GM18526 (cell line): ENCODE results near the gene UVRAG.

Source experiments
- POLR2A ChIP-seq: IDR thresholded peaks from 3 replicates; pipeline ENCODE4 v1.6.1; 2011; ENCODE audit not compliant: insufficient read length; ENCODE audit errors: extremely low read depth

UVRAG gene

DNA sequence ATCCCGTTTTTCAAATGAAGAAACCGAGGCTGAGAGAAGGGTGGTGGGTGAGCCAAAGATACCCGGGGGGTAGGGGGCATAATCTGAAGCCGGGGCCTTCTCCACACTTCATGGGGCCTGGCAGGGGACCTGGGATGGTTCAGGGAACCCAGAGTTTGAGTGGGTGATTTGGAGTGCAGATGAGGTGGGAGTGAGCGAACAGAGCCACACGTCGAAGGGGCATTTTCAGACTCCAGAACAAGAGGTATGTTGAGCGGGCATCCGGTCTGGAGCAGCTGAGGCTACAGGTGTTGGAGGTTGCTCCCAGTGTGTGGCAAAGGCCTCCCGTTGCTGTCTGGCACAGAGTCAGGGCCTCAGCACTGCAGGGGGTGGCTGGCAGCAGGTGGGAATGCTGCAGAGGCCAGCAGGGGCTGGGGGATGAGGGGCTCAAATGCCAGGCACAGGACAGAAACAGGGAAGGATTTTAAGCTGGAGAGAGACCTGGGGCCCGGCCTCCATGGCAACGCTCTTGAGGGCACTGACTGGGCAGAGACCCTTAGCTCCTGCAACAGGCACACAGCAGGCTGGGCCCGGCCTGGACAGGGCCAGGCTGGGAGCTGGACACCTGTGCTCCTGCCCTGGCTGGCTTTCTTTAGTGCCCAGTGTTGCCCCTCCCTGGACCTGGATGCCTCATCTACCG, 345.1 kb downstream of the UVRAG start:
- no peak for TF ChIP-seq POLR2A

DNA sequence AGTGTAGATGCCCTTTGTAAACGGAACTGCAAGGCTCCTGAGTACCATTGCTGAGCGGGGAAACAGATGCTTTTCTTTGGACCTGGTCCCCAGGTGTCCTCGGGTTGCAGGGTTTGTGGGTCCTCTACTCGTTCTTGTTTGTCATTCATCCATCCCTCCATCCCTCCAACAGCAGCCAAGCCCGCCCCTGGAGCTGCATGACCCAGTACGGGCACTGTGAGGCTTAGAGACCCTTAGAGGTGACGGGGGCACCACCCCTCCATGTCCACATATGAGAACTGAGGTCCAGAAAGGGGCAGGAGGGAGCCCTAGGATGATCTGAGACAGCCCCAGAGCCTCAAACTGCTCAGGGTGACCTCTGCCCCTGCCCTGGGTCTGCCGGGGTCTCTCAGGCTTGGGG, 345.8 kb downstream of the UVRAG start:
- no peak for TF ChIP-seq POLR2A

DNA sequence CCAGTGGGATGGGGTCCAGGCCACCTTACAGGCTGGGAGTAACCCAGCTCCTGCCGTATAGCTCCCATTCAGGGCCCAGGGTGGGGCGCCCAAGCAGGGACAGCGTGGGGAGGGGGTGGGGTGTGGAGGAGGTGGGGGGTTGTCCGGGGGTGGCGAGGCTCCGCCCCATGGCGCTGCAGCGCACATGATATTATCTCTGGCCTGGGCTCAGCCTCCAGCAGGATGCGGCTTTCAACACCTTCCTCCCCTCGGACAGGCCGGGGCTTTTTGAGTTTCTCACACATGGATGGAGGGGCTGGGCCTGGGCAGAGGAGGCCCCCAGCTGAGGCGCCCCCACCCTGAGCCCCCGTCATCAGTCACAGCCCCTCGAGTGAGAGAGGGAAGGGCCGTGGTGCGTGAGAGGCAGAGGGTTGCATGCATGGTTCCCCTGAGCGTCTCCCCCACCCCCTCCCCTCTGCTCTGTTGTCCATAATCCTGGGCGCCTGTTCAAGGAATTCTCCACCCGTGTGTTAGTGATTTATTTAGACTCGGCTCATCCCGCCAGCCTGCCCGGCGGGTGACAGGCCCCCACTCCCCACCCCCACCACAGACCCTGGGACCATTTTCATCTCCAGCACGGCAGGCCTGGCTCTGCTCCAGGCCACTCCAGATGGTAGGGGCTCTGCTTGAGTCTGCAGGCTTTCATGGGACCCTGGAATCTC, 346.4 kb downstream of the UVRAG start:
- TF ChIP-seq POLR2A, result no peak

DNA sequence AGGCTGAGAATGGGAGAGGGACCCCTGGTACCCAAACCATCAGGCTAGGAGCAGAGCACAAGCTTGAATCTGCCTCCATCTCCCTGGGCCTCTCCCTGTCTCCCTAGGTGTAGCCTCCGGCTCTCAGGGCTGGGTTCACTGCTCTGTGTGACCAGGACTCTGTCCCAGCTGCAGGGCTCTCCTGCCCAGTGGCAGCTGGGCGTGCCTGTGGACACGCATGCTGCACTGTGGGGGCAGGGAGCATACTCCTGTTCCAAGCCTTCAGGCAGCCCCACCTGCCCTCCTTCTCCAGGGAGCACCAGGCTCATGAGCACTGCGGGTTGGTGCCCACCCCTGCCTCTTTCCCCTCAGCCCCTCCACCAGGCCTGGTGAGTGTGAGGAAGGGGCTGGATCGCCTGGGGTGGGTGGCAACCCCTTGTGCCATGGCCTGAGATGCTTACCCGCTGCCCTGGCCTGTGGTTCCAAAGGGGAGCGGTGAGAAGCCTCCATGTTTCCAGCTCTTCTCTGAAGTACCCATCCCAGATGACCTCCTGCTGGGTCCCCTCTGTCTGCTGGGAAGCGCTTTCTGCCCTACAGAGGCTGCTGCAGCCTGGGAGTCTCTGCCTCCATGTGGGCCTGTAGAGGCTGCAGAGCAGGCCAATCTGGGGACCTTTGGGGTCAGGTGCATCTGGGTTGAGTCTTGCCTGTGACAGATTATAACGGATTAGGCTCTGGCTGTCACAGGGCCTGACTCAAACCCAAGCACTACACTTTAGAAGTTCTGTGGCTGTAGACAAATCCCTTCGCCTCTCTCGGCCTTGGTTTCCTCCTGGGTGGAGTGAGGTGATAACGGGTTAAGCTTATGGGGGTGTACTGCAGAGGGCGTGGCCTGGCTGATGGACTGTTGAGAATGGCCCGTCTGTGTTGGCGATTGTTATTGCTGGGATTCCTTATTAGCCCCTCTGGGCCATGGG, 347.6 kb downstream of the UVRAG start:
- TF ChIP-seq POLR2A, result no peak

DNA sequence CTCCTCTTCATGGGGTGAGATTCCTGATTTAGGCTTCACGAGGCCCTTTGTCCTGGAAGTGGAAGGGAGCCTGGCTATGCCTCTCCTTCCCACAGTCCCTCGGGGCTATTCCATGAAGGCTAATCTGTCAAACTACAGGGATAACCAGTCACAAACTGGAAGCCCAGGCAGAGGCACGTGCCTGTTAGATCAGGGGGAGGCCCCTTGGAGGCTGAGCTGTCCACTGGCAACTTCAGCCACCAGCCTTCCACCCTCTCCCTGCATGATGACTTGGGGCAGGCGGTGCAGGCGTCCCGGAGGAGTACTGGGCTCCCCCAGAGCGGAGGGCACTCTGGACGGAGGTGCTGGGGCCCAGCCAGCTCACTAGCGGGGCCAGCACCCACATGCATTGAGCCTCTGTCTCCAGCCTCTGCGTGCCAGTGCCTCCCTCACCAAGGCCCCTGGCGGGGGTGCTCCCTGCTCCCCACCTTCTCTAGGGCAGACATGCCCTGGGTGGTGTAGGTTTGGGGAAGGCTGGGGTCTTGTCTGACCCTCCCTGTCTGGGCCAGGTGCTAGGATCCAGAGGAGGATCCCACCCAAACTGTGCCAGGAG, 348.4 kb downstream of the UVRAG start:
- no peak for TF ChIP-seq POLR2A

DNA sequence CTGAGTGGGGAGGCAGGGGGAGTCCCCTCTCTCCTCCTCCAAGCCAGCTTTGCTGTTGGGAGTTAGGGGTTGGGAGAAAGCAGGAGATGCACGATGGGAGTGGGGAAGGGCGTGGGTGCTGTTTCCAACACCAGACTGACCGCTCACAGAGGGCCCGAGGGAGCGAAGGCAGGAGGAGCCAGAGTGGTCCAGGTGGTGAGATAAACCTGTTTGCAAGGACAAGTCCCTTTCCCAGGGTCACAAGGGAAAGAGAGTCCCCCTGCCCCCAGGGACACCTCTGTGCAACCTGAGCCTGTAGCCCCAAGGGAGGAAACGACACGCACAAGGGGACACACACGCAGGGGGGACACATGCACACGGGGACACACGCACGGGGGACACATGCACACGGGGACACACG, 349.1 kb downstream of the UVRAG start:
- TF ChIP-seq POLR2A, result no peak

DNA sequence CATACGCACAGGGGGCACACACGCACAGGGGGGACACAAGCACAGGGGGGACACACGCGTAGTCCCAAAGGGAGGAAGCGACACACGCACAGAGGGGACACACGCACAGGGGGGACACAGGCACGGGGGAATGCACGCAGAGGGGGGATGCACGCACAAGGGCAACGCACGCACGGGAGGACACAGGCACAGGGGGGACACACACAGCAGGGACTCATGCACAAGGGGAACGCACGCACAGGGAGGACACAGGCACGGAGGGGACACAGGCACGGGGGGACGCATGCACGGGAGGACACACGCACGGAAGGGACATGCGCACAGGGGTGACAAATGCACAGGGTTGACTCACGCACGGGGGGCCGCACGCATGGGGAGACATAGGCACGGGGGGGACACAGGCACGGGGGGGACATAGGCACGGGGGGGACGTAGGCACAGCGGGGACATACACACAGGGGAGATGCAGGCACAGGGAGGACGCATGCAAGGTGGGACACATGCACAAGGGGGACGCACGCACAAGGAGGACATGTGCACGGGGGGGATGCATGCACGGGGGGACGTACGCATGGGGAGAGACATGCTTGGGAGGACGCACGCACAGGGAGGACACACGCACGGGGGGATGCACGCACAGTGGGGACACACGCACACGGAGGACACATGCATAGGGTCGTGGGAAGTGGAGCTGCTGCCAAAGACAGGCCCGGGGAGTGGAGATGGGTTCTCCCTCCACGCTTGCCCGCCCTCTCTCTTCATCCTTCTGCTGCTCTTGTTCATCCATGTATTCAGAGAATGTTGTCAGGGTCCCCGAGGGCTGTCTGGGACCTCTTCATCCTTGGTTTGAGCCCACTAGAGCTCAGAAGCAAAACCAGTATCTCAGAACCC, 350.1 kb downstream of the UVRAG start:
- no peak for TF ChIP-seq POLR2A

DNA sequence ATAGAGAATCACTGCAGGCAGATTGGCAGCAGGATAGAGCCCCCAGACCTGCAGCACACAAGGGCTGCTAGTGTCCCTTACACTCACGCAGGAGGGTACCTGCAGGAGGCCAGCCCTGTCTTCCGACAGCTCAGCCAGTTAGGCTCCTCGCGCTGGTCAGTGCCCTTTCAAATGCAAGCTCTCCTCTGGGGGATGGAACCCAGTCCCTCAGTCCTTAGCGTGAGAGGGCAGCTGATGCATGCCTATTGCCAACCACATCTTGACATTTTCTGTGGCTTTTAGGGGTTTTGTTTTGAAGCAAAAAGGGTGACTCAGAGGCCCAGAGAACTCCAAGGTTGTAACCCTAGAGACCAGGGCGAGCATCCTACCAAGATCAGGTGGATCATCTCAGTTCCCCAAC, 351.3 kb downstream of the UVRAG start:
- TF ChIP-seq POLR2A, result no peak

DNA sequence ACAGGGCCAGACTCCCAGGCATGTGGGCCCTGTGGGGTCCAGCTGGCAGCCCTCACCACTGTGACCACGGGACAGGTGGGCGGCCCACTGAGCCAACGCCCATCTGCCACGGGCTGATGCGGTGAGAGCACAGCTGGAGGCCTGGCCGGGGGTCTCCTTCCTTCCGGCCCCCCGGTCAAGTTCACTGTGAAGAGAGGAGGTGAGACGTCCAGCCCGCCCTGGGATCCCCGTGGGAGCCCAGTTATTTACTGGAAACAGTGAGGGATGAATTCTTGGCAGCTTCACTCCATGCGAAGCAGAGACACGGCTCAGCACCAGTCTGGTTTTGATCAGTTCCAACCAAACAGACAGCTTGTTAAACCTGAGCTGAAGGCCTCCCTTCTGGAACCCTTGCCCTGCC, 352.6 kb downstream of the UVRAG start:
- no peak for TF ChIP-seq POLR2A

DNA sequence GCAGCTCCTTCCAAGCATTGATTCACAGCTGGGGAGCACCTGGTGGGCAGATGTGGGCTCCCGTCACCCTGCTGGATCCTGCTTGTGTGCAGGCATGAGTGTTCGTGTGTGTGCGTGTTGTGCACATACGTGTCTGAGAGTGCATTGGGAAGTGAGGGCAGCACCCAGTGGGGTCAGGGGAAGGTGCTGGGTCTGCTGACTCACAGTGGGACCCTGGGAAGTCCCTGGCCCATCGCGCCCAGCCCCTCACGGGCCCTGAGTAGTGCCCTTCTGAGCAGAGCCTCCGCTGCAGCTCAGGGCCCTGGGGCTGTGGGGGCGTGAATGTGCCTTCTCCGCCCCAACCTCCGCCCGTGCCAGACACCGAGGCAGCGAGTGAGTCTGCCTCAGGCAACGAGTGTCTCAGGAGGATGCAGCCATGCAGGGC, 354.5 kb downstream of the UVRAG start:
- TF ChIP-seq POLR2A, result no peak

DNA sequence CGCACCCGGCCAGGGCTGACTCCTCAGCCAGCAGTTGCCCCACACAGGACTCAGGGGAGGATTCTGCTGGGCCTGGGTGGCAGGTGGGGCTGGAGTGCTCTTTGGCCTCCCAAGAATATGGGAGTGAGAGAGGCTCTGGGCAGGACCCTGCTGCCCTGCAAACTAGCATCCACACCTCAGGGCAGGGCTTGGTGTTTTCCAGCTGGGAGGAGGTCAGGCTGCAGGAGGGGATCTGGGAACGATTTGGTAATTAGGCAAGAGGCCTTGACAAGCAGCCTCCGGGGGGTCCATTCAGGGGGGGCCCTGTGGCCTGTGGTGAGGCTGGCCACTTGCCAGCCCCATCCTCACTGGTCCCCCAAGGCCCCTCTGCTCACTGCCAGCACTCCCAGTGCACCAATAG, 355.5 kb downstream of the UVRAG start:
- no peak for TF ChIP-seq POLR2A

DNA sequence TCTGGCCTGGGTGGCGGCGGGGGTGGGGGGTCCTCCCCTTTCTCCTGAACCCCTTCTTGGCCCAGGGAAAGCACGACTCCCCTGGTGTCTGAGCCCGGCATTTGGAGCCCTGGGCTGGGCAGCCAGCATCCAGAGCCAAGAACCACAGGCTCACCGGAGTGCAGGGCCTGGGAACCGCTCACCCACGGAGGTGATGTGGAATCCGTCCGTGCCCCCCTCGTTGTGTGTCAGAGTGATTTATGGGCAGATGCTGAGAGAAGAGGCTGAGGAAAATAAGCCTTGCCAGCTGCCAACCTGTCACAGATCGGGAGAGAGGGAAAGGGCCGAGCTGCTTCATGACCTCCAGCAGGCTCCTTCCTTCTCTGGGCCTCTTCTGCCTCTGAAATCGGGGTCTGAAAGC, 357.6 kb downstream of the UVRAG start:
- TF ChIP-seq POLR2A, result no peak

DNA sequence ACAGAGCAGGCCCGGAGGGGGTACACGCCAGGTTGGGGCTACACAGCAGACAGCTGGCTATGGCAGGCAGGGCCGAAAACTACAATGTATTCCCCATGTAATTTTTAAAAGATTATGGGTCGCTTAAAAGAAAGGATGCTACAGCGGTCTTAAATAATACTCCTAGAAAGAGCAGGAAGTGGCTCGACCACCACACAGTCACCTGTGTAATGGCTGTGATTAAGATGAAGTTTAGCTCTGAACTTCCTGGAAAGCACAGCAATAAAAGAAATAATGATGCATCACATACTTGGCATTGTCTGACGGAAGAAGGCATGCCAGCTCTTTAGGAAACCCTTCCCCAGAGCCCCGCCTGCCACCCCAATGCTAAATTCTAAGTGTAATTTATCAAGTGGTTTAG, 358.7 kb downstream of the UVRAG start:
- TF ChIP-seq POLR2A, result no peak

DNA sequence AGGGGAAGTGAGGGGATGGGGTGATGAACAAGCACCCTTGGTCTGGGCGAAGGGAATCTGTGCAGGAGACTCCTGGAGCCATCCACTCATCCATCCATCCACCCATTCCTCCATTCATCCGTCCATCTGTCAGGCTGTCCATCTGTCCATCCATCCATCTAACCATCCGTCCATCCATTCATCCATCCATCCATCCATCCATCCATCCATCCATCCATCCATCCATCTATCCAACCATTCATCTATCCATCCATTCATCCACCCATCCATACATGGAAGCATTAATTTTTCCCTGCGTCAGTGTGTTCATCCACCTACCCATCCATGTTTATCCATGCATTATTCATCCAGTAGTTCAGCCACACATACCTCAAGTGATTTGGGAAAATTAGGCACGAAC, 359.3 kb downstream of the UVRAG start:
- TF ChIP-seq POLR2A, result no peak
